Measurements from ENCODE around the gene IER5L.
"Not testable (repeated sequence)": the region's sequence is repeated elsewhere in the genome, so short reads cannot be mapped to it uniquely, and the experiment has no call there.

The IER5L gene

DNA sequence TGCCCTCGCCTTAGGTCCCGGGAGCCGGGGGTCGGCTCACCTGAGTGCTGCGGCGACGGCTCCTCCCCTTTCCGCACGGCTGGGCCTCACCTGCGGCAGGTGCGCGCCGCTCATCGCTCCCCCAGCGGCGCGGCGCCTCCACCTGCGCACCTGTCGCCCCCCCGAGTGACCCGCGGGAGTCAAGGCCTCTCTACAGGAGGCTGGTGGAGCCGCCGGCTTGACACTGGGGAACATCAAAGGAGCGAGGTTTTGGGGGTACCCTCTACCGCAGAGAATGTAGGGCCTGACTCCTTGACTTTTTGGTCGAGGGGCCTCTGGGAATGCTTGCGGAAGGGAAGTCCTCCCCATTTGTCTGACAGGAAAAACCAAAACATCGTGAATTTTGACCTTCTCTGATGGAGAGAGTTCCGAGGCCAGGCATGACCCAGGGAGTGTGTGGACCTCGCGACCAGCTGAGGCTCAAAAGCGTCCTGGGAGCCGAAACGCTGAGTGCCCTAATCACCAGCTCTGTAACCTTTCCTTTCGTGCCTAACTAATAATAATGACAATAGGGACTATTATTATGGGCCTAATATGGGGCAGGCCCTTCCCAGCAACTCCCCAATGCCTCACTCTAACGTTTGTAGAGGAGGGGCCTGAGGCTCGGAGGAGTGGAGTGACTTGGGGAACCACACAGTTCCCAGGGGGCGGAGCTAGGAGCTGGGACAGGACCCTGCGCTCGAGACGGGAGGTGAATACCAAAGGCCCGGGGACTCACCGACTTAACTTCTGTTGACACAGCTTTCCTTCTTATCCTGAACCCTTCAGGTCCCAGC, 714 bp upstream of the IER5L start:
- DNase-seq = no peak

DNA sequence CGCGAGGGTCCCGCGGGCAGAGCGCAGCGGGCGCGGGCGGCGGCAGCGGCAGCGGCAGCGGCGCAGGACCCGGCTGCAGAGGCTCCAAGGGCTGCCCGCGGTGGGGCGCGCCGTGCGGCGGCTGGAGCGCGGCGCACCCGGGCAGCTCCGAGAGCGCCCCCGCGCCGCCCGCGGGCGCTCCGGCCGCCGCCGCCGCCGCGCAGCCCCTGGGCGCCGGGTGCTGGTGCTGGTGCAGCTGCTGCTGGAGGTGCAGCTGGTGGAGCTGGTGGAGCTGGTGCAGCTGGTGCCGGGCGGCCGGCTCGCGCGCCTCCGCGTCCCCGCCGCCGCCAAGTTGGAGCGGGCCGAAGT, 644 bp downstream of the IER5L start:
- DNase-seq = no peak

DNA sequence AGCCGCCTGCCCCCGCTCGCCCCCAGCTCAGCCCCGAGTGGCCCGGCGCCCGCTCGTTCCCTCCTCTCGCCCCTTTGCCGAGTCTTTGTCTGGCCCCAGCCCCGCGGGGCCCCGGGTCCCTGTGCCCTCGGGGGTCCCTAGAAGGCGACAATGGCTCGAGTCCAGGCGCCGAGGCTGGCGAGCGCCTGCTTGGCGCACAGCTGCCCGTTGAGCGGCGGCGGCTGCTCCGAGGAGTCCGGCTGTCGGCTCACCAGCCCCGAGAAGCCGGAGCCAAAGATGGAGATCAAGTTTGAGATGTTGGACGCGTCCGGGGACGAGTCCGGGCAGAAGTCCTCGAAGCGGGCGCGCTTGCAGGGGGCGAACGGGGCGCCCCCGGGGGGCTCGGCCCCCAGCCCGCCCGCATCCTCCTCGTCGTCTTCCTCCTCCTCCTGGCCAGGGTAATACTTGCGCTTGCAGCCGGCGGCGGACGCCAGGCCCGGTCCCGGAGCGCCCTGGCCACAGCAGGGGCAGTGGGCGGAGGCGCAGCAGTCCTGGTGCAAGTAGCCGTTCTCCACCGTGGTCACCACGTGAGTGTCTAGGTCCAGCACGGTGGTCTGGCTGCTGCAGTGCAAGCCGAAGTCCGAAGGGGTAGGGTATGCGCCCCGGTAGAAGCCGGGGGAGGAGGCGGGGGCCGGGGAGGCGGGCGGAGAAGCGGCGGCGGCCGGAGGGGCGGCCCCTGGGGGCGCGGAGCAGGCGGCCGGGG, 1.2 kb downstream of the IER5L start:
- DNase-seq = peak; percentile 18

DNA sequence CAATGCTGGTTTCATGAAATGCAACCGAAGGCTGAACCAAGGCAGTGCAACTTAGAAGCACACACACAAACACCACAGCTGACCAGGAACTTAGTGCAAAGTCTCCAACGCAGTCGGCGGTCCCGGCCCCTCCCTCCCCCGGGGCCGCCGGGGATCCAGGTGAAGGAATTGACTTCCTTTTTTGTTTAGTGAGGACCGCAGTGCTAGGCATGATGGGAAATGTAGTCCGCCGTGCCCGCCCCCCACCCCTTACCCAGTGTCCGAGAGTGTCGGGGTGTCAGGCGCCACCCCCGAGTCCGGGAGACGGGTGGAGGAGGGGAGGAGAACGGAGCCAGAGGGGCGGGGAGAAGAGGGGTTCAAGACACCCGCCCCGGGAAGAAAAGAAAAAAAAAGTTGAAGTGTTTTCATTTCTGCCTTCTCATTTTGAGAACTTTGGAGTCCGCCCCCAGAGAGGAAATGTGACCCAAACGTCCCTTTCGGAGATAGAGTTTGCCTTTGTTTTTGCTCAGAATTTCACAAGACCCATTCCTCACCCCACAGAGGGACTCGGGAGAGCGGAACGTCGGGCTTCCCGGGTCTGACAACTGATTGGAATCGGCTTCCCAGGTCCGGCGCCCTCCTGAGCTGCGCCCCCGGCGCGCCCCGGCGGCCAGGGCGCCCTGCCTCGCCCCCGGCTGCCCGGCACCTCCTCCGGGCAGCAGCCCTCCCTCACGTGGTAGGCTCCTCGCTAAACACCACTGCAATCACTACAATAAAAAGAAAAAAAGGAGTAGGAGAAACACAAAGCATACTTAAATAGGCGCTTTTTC, 2.0 kb downstream of the IER5L start:
- peak; percentile 68 for DNase-seq

DNA sequence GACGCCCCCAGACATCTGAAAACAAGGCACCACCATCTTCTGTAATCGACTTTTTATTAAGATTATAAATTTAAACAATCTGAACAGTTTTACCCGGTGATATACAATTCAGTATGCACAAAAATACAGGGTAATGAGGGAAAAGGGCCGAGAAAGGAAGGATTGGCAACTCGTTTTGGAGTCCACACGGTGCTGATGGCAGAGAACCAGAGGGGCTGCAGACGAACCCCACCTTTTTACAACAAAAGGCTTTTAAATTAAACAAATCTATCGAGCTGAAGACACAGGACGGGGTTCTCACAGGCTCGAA, 2.6 kb downstream of the IER5L start:
- DNase-seq = no peak

DNA sequence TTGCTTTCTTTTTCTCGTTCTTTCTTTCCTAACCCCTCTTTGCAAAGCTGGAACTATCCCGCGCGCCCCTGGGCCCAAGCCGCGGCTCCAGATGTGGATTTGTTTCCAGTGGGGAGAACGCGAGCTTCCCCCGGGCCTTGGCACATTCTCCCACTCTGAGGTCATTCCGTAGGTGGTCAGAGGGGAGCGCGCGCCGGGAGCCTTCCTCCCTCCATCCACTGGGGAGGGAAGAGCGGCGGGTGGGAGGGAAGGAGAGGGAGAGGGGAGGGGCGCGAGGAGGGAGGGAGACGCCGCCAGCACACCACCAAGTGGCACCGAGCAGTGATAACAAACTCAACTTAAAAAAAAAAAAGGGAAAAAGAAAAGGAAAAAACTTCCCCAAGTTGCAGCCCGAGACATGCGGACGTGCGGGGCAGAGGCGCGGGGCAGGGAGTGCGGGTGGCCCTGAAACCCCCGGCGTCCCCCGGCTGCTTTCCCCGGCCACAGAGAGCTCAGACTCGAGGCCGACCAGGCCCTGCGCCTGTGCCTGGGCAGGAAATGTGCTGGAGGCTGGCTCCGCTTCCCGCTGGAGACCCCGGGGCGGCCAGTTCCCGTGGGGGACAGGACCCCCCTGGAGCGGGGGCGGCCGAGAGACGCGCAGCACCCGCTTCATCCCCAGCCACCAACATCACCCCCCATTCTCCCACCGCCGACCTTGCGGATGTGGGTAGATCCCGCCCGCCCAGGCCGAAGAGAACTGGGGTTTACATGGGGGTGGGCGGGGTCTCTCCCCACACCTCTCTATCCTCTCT, 3.1 kb downstream of the IER5L start:
- peak; percentile 57 for DNase-seq

GRCh38 chr9:129174102-129174723, 3.8 kb downstream of the IER5L start:
- DNase-seq = peak; percentile 89

- no peak for DNase-seq
Measured at GRCh38 chr9:129173296-129174101, 4.6 kb downstream of the IER5L start.

- no peak for DNase-seq
Measured at GRCh38 chr9:129172816-129173215, 5.2 kb downstream of the IER5L start.

GRCh38 chr9:129171993-129172751, 5.9 kb downstream of the IER5L start:
- no peak for DNase-seq

- DNase-seq = no peak
Measured at GRCh38 chr9:129170229-129170628, 7.8 kb downstream of the IER5L start.

- peak; percentile 75 for DNase-seq
Measured at GRCh38 chr9:129166623-129167557, 11.2 kb downstream of the IER5L start.

DNA sequence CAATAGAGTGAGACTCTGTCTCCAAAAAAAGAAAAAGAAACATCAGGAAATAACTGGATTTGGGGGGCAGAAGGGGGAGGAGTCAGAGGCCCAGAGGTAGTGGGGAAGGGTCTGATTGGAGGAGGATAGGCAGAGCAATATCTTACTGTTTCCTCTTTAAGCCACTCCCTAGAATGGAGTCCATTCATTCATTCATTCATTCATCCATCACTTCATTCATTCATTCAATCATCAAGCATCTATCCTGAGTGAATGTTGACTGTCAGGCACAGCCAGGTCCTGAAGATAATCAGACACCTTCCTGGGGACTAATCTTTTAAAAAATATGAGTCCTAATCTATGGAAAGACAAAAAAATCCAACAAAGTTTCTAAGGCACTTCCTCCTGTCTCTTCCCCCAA, 12.9 kb downstream of the IER5L start:
- no peak for DNase-seq

DNA sequence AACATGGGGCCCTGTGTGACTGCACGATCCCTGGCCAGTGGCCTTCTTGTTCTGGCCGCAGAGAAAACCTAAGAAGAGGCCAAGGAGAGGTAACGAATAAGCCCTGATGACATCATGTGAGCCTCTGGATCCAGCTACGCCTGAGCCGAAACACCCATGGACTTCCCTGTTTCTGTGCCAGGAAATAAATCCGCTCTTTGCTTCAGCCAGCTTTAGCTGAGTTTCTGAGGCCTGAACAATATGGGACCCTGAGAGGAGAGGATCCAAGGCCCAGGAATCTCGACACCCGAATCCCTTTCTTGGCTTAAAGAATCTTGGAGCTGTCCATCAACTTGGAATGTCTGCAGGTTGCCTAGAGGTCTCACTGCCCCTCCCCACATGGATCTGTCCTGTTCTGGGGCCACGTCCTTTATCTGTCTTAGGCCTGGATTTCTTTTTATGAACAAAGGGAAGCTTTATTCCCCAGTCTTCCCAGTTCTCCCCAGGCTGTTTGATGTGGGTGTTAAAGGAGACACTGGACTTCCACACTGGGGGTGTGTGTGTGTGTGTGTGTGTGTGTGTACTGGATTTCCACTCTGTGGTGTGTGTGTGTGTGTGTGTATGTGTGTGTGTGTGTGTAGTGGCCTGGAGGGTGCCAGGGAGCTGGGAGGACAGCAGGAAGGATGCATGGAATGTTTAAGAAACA, 13.7 kb downstream of the IER5L start:
- DNase-seq = no peak

DNA sequence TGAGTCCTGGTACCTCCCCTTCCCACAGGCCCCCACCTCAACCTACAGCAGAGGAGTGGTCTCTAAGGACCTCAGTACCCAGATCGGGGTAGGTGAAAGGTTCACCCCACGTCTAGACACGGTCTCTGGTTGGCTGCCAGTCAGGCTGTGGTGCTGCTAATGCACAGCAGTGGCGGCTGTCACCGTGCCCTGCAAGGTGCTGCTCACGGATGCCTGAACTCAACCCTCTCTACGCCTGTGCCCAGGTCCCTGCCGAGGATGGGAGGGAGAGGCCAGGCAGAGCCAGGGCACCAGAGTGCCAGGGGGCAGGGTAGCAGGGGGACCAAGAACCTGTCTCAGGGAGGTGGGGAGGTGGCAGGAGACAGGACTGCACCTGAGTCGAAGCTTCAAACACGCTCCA, 14.3 kb downstream of the IER5L start:
- DNase-seq = no peak

DNA sequence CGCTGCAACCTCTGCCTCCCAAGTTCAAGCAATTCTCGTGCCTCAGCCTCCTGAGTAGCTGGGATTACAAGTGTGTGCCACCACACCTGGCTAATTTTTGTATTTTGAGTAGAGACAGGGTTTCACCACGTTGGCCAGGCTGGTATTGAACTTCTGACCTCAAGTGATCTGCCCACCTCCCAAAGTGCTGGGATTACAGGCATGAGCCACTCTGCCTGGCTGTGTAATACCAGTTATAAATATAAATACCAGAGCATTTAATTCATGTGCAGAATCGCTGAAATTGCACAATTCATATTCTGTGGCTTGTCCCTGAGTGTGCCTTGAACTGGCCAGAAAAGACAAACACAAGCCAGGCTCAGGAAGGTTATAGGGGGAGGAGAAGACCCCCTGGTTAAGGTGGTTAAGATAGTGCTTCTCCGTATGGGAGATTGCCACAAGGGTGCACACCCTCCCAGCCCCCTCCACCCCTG, 14.8 kb downstream of the IER5L start:
- not testable (repeated sequence) for DNase-seq

DNA sequence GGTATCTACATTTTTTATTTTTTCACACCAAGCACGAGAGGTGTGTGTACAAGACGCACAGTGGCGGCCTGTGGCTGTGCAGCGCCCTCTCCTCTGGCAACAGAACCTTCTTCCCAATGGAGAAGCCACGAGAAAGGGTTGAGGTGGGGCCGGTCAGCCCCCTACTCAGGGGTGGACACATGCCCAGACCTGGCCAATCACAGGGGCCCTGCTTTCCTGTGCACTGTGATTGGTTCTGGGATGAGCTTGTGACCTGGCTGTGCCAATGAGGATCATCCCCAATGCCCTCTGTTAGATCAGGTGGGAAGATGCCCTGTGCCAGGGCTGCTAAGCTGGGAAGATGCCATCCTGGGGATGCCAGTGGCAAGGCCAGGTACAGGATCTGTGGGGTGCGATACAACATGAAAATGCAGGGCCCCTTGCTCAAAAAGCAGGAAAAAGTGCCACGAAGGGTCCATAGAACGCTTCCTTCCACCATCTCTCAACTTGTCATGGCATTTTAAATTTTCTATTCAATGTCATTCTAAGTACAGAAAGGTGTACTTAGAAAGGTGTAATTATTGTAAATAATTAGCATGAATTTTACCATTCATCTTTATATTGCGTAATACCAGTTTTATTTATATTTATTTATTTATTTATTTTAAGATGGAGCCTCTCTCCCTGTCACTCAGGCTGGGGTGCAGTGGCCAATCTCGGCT, 15.4 kb downstream of the IER5L start:
- no peak for DNase-seq

DNA sequence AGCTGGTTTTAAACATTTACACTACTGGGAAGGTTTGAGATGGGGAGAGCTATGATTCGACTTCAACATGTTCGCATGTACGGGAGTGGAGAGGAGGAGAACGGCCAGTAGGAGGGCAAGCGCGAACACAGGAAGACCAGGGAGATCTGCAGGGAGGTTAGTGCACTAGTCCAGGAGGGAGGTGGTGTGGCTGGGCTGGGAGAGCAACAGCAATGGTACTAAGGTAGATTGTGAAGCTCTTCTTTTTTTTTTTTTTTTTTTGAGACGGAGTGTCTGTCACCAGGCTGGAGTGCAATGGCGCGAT, 16.6 kb downstream of the IER5L start:
- DNase-seq = no peak
